GM15510 (cell line): Measurements from ENCODE around the gene SEC63.

Experiments used
- POLR2A ChIP-seq: IDR thresholded peaks from 3 replicates; pipeline ENCODE4 v1.6.1; 2011; ENCODE audit warnings: borderline replicate concordance; ENCODE audit not compliant: insufficient read length; ENCODE audit errors: extremely low read depth

SEC63 gene, protein sequence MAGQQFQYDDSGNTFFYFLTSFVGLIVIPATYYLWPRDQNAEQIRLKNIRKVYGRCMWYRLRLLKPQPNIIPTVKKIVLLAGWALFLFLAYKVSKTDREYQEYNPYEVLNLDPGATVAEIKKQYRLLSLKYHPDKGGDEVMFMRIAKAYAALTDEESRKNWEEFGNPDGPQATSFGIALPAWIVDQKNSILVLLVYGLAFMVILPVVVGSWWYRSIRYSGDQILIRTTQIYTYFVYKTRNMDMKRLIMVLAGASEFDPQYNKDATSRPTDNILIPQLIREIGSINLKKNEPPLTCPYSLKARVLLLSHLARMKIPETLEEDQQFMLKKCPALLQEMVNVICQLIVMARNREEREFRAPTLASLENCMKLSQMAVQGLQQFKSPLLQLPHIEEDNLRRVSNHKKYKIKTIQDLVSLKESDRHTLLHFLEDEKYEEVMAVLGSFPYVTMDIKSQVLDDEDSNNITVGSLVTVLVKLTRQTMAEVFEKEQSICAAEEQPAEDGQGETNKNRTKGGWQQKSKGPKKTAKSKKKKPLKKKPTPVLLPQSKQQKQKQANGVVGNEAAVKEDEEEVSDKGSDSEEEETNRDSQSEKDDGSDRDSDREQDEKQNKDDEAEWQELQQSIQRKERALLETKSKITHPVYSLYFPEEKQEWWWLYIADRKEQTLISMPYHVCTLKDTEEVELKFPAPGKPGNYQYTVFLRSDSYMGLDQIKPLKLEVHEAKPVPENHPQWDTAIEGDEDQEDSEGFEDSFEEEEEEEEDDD

DNA sequence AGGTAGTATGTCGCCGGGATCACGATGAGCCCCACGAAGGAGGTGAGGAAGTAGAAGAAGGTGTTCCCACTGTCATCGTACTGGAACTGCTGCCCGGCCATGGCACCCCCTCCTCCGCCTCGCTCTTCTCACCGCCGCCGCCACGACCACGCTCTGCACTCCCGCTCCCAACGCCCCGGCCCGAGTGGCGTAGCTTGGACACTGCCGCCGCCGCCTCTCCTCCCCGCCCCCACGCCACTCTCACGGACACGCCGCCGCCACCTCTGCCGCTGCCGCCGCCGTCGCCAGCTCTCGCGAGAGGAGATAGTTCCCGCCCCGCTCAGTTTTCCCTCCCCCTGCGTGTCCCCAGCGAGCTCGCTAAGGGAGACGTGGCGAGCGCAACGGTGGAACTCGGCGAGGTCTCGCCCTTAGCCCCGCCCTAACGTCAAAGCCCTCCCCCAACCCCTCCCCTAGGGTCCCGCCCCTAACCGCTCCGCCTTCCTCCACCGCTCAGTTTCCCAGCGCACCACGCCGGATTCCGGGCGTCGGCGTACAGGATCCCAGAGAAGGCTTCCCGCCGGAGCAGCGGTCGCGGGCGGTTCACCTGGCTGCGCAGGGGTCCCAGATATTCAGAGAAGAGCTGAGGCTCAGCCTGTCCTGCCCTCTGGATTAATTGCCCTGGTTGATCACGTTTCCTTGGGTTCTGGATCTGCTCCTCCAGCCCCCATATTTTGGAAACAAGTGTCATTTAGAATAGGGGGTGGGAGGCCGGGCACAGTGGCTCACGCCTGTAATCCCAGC, at the start of gene SEC63:
TSS of gene SEC63 (minus strand) at position 300 of the 780 bp plus-strand sequence. CDS start at position 101, 199 bp downstream.
- peak; percentile 83 for TF ChIP-seq POLR2A

DNA sequence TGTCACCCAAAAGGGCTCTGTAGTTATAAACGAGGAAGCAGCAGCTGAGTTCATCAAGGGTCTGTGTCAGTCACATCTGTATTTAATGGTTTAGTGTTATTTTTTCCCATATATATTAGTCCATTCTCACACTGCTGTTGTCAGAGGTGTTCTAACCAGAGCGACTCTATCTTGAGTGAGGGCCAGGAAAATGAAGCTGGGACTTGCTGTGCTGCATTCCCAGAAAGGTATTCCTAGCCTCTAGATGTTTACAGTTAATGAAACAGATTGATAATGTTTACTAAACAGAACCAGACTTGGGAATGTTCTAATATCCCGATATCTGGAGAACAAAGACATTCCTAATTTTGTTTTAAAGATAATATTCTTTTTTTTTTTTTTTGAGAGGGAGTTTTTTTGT, 48.0 kb upstream of the SEC63 start:
- TF ChIP-seq POLR2A: no peak

DNA sequence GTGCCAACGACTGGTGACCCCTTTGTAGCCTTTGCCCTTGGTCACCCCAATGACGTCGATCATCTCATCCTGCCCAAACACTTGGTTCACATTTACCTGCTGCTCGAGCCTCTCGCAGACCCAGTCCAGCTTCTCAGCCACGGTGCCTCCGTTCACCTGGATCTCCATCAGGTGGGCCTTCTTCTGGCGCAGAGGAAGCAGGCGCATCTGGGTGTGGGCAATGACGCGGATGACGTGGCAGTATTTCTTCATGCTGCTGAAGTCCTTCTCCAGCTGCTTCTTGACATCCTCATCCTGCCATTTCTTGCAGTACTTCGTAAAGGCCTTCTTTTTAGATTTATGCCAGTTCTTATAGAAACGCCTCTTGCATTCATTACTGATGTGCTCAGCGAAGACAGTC, 46.9 kb upstream of the SEC63 start:
- TF ChIP-seq POLR2A: no peak

DNA sequence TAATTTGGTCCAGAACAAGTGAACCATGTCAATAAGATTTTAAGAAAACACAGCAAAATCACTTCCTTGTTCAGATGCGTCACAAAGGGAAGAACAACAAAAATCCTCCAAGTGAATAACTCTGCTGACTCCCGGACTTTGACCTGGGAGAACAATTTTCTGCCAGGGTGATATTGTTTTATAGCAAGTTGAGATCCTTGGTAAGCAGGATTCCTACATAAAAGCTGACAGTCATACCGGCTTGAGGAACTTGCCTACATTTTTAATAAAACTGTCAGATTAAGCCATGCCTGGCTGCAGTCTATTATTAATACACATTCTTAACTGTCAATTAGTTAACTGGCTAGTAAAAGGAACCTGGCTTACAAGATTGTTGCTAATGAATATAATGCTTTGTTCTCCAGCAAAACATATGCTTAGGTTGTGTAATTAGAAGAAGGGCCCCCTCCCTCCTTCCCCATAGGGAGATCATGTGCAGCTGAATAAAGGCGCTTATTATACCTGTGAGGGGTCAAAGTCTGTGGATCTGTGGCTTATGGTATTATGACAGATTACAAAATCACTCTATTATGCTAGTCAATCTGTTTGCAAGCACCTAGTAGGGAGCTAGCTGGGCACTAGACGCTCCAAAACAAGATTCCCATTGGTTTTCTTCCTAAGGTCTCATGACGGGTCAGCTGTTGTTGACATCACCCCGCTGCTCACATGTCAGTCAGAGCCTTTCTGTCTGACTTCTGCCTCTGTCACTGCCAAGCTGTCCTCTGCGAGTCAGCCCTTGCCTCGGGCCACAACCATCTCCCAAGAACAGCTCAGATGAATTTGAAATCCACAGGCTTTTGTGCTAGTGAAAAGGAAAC, 44.6 kb upstream of the SEC63 start:
- no peak for TF ChIP-seq POLR2A

DNA sequence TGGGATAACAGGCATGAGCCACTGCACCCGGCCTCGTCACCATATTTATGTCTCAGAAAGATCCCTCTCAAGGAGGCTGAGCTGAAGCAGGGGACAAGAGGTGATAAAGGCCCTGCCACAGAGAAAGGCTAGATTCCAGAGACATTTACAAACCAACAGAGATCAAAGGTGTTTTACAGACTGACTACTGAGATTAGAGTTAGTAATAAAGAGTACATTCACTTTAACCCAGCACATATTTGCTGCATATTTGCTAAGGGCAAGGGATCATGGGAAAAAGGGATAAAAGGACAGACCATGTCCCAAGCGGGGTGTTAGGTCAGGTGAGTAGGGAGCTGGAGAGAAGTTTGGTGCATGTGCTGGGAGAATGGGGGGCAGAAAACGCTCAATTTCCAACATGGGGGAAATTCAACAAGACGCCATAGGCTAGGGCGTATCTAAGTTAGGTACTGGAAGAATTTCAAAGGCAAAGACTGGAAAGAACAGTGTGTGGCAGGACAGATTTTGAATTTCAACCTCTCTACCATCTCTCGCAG, 43.8 kb upstream of the SEC63 start:
- no peak for TF ChIP-seq POLR2A

DNA sequence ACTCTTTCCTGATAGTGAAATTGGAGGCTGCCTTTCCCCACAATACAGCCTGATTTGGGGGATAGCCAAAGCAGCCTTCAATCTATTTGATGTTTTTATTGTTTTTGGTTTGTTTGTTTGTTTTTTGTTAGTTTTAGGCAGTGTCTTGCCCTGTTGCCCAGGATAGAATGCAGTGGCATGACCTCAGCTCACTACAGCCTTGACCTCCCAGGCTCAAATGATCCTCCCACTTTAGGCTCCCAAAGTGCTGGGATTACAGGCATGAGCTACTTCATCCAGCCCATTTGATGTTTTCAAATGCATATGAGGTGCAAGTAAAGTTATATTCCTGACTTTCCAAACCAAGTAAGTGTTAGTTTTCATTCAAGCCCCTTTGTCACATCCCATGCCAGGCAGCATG, 41.3 kb upstream of the SEC63 start:
- no peak for TF ChIP-seq POLR2A

DNA sequence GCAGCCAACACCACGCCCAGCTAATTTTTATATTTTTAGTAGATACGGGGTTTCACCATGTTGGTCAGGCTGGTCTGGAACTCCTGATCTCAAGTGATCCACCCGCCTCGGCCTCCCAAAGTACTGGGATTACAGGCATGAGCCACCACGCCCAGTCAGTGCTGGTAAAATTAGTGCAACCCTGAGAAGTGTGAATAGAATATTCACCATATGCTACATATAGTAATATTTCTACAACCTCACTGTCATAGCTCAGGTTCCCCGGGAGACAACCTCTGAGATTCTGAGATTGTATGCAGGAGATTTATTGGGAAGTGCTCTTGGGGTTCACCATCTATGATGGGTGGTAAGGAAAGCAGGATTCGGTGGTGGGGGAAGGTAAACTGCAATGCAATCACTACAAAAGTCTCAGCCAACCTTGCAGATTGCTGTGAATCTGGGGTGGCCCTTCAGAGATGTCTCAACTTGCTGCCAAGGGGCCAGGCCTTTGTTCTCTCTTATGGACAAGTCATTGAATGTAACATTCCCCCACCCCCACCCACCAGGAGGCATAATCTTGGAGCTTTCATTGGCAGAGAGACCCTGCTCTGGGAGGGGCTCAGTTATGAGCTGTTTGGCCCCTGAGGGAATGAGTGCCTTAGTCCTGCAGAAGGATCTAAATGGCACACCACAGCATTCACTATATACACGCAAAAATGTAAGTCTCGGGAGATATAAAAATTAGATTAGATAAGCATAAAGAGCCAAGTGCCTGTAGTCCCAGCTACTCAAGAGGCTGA, 34.0 kb upstream of the SEC63 start:
- no peak for TF ChIP-seq POLR2A

DNA sequence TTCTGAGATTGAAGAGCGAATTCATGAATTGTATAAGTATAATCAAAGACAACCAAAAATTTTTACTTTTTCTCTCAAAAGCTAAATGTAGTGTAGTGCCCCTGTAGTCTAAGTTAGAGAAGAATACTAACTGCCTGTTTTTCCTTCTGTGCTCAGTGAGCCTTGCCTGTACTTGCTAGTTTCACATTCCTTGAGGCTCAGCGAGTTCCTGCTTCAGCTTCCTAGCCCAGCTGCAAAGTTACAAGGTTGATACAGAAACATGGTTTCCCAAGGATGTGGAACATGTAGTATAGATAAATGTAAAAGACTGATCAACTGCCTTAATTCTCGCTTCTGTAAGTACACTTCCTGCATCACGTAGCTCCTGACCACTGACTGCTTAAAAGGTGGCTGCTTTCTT, 33.1 kb upstream of the SEC63 start:
- TF ChIP-seq POLR2A: no peak

DNA sequence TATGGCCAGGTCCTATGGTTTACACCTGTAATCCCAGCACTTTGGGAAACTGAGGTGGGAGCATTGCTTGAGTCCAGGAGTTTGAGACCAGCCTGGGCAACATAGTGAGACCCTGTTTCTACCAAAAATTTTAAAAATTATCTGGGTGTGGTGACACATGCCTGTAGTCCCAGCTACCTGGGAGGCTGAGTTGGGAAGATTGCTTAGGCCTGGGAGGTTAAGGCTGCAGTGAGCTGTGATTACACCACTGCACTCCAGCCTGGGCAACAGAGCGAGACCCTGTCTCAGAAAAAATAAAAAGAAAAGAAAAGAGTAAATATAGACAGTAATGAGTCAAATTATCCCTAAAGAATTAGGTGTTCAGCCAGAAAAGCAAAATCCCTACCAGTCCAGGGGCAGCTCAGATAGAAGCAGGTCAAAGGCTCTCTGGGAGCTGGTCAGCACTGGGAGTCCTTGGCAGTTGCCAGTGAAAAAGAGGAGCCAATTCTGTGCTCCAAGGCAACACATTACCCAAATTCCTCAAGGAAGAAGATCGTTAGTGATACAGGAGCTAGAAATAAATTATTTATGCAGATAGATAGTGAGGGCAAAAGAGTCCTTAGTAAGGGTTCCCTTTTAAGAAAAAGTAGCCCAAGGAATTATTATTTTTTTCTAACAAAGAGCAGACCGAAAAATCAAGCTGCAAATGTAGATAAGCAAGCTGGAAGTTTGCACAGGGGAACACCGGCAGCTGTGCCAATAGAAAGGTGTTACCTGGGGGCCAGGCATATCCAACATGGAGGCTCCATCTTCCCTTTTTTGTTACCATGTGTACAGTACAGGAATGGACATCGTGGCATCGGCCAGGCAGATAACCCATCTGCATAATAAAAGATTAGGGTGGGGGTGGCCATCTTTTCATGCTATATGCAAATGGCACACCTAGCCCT, 31.4 kb upstream of the SEC63 start:
- TF ChIP-seq POLR2A: no peak

DNA sequence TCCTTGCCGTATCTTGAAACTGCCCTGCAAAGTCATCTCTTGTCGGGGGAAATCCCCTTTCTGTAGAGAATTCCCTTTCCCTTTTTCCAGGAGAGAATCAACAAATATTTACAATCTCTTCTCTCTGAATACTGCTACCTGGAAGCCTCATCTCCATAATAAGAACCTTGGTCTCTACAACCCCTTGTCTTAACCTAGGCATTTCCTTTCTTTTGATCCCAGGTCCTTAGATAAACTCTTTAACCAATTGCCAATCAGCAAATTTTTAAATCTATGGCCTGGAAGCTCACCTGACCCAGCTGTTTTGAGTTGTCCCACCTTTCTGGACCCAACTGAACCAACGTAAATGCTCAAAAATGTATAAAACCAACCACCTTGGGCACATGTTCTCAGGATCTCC, 30.6 kb upstream of the SEC63 start:
- TF ChIP-seq POLR2A: no peak

DNA sequence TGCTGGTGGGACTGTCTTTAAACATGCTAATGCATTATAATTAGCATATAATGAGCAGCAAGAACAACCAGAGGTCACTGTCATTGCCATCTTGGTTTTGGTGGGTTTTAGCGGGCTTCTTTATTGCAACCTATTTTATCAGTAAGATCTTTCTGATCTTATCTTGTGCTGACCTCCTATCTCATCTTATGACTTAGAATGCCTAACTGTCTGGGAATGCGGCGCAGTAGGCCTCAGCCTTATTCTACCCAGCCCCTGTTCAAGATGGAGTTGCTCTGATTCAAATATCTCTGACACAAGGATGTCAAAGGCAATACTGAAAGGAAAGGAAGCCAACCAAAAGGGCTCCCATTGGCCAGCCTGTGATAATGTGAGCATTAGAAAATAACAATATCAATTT, 29.8 kb upstream of the SEC63 start:
- TF ChIP-seq POLR2A: no peak

DNA sequence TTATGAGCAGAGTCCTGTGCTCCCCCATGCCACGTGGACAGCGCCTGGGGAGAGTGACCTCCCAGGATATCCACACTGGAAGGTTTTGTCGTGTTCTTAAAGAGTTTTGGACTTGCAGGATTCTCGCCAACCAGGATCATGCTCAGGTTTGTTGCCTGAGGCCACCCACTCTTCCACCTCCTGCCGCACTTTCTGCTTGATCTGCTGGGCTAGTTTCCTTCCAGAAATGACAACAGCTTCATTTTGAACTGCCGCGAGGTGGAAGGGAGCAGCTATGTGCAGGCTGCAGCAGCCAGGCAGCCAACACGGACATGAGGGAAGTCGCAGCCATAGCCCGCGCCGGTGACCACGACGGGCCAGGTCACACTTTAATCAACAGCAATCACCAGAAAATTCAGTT, 27.7 kb upstream of the SEC63 start:
- TF ChIP-seq POLR2A: no peak
